ENCODE data around the gene DTWD1.

GRCh38 chr15:49645941-49646340 lies 25.1 kb downstream of the DTWD1 start:
- no peak for TF ChIP-seq CTCF (conservative IDR thresholded peaks at IDR 0.05; ENCODE audit: low read depth, low read length)
- no peak for TF ChIP-seq POLR2A (IDR thresholded peaks at IDR 0.05; ENCODE audit: low read depth, low read length)
